Measurements from ENCODE around the gene KIF21A. TPM values are rescaled to one million over a fixed set of nuclear protein-coding genes. Genes with fewer than 3 reads are reported as not detected.

Gene KIF21A
- total RNA-seq, 3 donors from 2014 or later (not counting 1 experiment from before 2014, with no cell fraction given) = 11.5 to 31.6 (median 18.0) TPM

DNA sequence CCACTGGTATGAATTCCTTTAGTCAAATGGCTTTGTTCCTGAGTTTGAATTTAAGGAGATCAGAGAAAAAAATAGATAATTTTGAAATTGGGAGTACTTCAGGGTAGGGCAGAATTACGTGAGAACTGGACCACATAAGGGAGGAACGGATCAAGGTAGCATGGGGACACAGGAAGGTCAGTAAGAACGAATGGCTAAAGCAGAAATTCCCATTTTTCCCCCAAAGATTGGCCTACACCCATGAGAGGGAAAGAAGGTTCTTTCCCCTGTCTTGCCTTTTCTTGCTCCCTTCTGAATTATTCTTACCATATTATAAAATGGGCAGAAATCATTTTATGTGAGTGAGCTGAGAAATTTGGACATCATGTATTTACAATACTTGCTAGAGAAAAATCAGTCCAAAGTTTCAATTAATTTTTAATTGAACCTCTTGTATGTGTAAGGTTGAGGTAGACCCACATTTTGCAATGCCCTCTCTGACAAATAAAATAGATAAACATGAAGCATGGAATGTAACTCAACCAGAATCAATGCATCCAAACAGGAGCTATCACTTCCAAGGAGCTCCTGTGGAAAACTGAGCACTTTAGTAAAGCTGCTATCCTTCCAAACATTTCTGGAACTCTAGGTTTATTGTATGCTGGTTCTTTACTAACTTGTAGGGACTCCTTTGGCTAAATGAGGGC is 93.8 kb downstream of the KIF21A start:
- Histone ChIP-seq H3K9me3 (ENCODE audit: control insufficient read depth, insufficient read depth, low read length) (no peaks in the 10 kb centered on the region), H3K36me3 (ENCODE audit: control insufficient read depth, insufficient read depth, low read length) (no peaks in the 10 kb centered on the region), H3K4me3 (ENCODE audit: low read length) (no peak overlapping the region), H3K4me1 (ENCODE audit: control insufficient read depth, insufficient read depth, low read length) (no peaks in the 10 kb centered on the region), H3K27me3 (ENCODE audit: control insufficient read depth, insufficient read depth, low read length) (no peaks in the 10 kb centered on the region), H3K27ac (ENCODE audit: low read length) (no peak overlapping the region)
- no peak for DNase-seq
- Mint-ChIP-seq H3K4me3 (no peak overlapping the region), H3K27me3 (ENCODE audit: low read depth in 2 of 2) (no peaks in the 10 kb centered on the region), H3K36me3 (no peaks in the 10 kb centered on the region), H3K9me3 (no peaks in the 10 kb centered on the region), H3K4me1 (no peaks in the 10 kb centered on the region), H3K27ac (no peak overlapping the region)
- TF ChIP-seq, protein P1, sequence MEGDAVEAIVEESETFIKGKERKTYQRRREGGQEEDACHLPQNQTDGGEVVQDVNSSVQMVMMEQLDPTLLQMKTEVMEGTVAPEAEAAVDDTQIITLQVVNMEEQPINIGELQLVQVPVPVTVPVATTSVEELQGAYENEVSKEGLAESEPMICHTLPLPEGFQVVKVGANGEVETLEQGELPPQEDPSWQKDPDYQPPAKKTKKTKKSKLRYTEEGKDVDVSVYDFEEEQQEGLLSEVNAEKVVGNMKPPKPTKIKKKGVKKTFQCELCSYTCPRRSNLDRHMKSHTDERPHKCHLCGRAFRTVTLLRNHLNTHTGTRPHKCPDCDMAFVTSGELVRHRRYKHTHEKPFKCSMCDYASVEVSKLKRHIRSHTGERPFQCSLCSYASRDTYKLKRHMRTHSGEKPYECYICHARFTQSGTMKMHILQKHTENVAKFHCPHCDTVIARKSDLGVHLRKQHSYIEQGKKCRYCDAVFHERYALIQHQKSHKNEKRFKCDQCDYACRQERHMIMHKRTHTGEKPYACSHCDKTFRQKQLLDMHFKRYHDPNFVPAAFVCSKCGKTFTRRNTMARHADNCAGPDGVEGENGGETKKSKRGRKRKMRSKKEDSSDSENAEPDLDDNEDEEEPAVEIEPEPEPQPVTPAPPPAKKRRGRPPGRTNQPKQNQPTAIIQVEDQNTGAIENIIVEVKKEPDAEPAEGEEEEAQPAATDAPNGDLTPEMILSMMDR (IDR thresholded peaks at IDR 0.05) = no peak
- WGBS (ENCODE audit: insufficient coverage) = 96% methylated on average over 3 of the region's 3 CpGs
- intact Hi-C loops (cut with micrococcal nuclease) = no loop called here
- ATAC-seq = no peak

- H3K36me3 ChIP-seq (ENCODE audit: control insufficient read depth, insufficient read depth, low read length) = no peaks in the 10 kb centered on the region
- TF ChIP-seq, protein P1 (IDR thresholded peaks at IDR 0.05) = no peak
- H3K27me3 Mint-ChIP-seq (ENCODE audit: low read depth in 2 of 2) = no peaks in the 10 kb centered on the region
- H3K9me3 Mint-ChIP-seq = no peaks in the 10 kb centered on the region
- no peak overlapping the region for H3K4me3 ChIP-seq (ENCODE audit: low read length)
- ATAC-seq (no peak), DNase-seq (no peak)
- intact Hi-C loops (cut with micrococcal nuclease) = no loop called here
- H3K4me3 Mint-ChIP-seq = no peak overlapping the region
- no peak overlapping the region for H3K27ac Mint-ChIP-seq
- H3K4me1 Mint-ChIP-seq = no peaks in the 10 kb centered on the region
- no peaks in the 10 kb centered on the region for H3K27me3 ChIP-seq (ENCODE audit: control insufficient read depth, insufficient read depth, low read length)
- WGBS (ENCODE audit: insufficient coverage) = 92% methylated on average over 1 of the region's 1 CpG
- no peaks in the 10 kb centered on the region for H3K4me1 ChIP-seq (ENCODE audit: control insufficient read depth, insufficient read depth, low read length)
- H3K36me3 Mint-ChIP-seq = no peaks in the 10 kb centered on the region
- no peaks in the 10 kb centered on the region for H3K9me3 ChIP-seq (ENCODE audit: control insufficient read depth, insufficient read depth, low read length)
- H3K27ac ChIP-seq (ENCODE audit: low read length) = no peak overlapping the region
Observed at GRCh38 chr12:39348523-39348922, 94.4 kb downstream of the KIF21A start.

DNA sequence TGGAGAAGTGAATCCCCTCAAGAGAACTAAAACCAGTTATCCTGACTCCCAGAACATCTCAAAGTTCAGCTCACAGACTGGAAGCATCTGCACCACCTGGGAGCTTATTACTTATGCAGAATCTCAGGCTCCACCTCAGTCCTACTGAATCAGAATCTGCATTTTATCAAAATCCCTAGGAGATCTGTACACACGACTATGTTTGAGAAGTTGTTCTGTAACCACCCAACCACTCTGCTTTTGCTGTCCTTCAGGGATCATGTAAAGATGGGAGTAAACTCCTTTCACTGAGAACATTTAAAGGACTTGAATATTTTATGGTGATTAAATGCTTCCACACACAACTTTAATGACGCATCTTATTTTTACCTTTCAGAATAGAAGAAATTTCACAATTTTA is 98.0 kb downstream of the KIF21A start:
- Mint-ChIP-seq H3K27me3 (ENCODE audit: low read depth in 2 of 2) (no peaks in the 10 kb centered on the region), H3K36me3 (peaks cover 13% of the 10 kb centered on the region), H3K4me3 (no peak overlapping the region), H3K4me1 (no peaks in the 10 kb centered on the region), H3K9me3 (no peaks in the 10 kb centered on the region), H3K27ac (no peak overlapping the region)
- Histone ChIP-seq H3K36me3 (ENCODE audit: control insufficient read depth, insufficient read depth, low read length) (peaks cover 2% of the 10 kb centered on the region), H3K27ac (ENCODE audit: low read length) (no peak overlapping the region), H3K4me3 (ENCODE audit: low read length) (no peak overlapping the region), H3K27me3 (ENCODE audit: control insufficient read depth, insufficient read depth, low read length) (no peaks in the 10 kb centered on the region), H3K9me3 (ENCODE audit: control insufficient read depth, insufficient read depth, low read length) (no peaks in the 10 kb centered on the region), H3K4me1 (ENCODE audit: control insufficient read depth, insufficient read depth, low read length) (no peaks in the 10 kb centered on the region)
- no peak for ATAC-seq
- 100% methylated on average over 1 of the region's 2 CpGs for WGBS (ENCODE audit: insufficient coverage)
- TF ChIP-seq, protein P1 (IDR thresholded peaks at IDR 0.05) = no peak
- no peak for DNase-seq
- intact Hi-C loops (cut with micrococcal nuclease) = no loop called here

DNA sequence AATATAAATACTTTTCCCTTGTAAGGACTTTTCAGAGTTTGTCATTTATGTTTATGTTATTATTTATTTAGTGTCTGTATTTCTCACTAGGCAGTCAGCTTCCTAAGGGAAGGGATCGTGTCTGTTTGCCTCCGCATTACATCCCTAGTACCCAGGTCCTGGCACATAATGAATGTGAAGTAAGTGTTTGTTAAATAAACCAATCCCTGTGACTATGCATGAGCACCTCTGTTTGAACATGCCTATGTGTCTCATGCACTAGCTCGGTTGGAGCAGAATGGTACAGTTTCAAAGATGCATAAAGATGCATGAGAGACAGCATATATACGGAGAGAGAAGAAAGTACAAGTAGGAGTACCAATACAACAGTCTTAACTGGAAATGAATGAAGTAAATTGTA is 99.3 kb downstream of the KIF21A start:
- Mint-ChIP-seq H3K4me3 (no peak overlapping the region), H3K4me1 (no peaks in the 10 kb centered on the region), H3K36me3 (peaks cover 20% of the 10 kb centered on the region), H3K27me3 (ENCODE audit: low read depth in 2 of 2) (no peaks in the 10 kb centered on the region), H3K27ac (no peak overlapping the region), H3K9me3 (no peaks in the 10 kb centered on the region)
- intact Hi-C loops (cut with micrococcal nuclease) = no loop called here
- no peak for ATAC-seq
- Histone ChIP-seq H3K27me3 (ENCODE audit: control insufficient read depth, insufficient read depth, low read length) (no peaks in the 10 kb centered on the region), H3K36me3 (ENCODE audit: control insufficient read depth, insufficient read depth, low read length) (peaks cover 2% of the 10 kb centered on the region), H3K4me1 (ENCODE audit: control insufficient read depth, insufficient read depth, low read length) (no peaks in the 10 kb centered on the region), H3K4me3 (ENCODE audit: low read length) (no peak overlapping the region), H3K27ac (ENCODE audit: low read length) (no peak overlapping the region), H3K9me3 (ENCODE audit: control insufficient read depth, insufficient read depth, low read length) (no peaks in the 10 kb centered on the region)
- 96% methylated on average over 4 of the region's 4 CpGs for WGBS (ENCODE audit: insufficient coverage)
- TF ChIP-seq, protein P1 (IDR thresholded peaks at IDR 0.05) = no peak
- DNase-seq = no peak
